ENCODE data around the gene STRBP.
"Not testable (repeated sequence)": the region's sequence is repeated elsewhere in the genome, so short reads cannot be mapped to it uniquely, and the experiment has no call there.

STRBP gene

DNA sequence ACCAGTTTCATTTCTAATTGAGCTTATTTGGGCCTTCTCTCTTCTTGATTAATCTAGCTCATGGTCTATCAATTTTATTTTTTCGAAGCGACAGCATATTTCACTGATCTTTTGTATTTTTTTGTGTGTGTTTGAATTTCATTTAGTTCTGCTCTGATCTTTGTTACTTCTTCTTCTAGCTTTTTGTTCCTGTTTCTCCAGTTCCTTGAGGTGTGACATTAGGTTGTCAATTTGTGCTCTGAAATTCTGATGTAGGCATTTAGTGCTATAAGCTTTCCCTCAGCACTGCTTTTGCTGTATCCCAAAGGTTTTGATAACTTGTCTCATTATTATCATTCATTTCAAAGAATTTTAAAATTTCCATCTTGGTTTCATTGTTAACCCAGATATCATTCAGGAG is 67.3 kb downstream of the STRBP start:
- TF ChIP-seq, protein P1, sequence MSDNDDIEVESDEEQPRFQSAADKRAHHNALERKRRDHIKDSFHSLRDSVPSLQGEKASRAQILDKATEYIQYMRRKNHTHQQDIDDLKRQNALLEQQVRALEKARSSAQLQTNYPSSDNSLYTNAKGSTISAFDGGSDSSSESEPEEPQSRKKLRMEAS (IDR thresholded peaks at IDR 0.05; ENCODE audit: low read depth, low read length): no peak
- TF ChIP-seq, protein P2, sequence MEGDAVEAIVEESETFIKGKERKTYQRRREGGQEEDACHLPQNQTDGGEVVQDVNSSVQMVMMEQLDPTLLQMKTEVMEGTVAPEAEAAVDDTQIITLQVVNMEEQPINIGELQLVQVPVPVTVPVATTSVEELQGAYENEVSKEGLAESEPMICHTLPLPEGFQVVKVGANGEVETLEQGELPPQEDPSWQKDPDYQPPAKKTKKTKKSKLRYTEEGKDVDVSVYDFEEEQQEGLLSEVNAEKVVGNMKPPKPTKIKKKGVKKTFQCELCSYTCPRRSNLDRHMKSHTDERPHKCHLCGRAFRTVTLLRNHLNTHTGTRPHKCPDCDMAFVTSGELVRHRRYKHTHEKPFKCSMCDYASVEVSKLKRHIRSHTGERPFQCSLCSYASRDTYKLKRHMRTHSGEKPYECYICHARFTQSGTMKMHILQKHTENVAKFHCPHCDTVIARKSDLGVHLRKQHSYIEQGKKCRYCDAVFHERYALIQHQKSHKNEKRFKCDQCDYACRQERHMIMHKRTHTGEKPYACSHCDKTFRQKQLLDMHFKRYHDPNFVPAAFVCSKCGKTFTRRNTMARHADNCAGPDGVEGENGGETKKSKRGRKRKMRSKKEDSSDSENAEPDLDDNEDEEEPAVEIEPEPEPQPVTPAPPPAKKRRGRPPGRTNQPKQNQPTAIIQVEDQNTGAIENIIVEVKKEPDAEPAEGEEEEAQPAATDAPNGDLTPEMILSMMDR (IDR thresholded peaks at IDR 0.05; ENCODE audit: low read depth, low read length): no peak
- TF ChIP-seq POLR2A (IDR thresholded peaks at IDR 0.05; ENCODE audit: extremely low read depth, insufficient read length) (no peak), MYC (IDR thresholded peaks at IDR 0.05; ENCODE audit: low read depth, low read length) (no peak)
- no peak for DNase-seq (ENCODE audit: low read depth)
- no peak overlapping the region for H3K4me3 ChIP-seq (ENCODE audit: low read depth, low read length)

DNA sequence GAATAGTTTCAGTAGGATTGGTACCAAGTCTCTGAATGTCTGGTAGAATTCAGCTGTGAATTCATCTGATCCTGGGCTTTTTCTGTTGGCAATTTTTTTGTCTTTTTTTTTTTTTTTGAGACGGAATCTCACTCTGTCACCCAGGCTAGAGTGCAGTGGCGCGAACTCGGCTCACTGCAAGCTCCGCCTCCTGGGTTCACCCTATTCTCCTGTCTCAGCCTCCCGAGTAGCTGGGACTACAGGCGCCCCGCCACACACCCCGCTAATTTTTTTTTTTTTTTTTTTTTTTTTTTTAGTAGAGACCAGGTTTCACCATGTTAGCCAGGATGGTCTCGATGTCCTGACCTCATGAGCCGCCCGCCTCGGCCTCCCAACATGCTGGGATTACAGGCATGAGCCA is 67.9 kb downstream of the STRBP start:
- DNase-seq (ENCODE audit: low read depth); H3K4me3 ChIP-seq (ENCODE audit: low read depth, low read length): not testable (repeated sequence)

DNA sequence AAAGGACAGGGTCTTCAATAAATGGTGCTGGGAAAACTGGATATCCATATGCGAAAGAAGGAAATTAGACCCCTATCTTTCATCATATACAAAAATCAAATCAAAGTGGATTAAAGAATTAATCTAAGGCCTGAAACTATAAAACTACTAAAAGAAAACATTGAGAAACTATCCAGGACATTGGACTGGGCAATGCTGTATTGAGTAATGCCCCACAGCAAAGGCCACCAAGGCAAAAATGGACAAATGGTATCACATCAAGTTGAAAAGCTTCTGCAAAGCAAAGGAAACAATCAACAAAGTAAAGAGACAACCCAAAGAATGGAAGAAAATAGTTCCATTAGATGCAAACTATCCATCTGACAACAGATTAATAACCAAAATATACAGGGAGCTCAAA is 72.3 kb downstream of the STRBP start:
- TF ChIP-seq, protein P2 (IDR thresholded peaks at IDR 0.05; ENCODE audit: low read depth, low read length): no peak
- TF ChIP-seq, protein P1 (IDR thresholded peaks at IDR 0.05; ENCODE audit: low read depth, low read length): no peak
- no peak for TF ChIP-seq MYC (IDR thresholded peaks at IDR 0.05; ENCODE audit: low read depth, low read length)
- DNase-seq (ENCODE audit: low read depth): no peak
- no peak overlapping the region for H3K4me3 ChIP-seq (ENCODE audit: low read depth, low read length)

DNA sequence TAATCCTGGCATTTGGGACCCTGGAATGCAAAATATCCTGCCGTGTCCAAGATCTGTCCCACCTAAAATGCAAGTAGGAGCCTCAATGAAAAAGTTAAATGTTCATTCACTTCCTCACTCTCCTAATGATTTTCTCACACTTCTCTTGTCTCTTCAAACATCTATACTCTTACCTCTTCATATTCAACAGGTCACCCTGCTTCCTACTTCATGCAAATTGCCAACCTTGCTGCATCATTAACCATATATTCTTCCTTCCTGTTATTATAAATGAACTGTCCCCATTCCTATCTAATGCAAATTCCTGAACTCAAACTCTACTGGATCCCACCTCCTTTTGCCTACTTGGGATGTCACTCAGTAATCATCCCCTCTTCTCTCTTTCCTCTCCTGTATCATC is 74.4 kb downstream of the STRBP start:
- TF ChIP-seq, protein P1 (IDR thresholded peaks at IDR 0.05; ENCODE audit: low read depth, low read length): no peak
- no peak for TF ChIP-seq MYC (IDR thresholded peaks at IDR 0.05; ENCODE audit: low read depth, low read length)
- TF ChIP-seq POLR2A (IDR thresholded peaks at IDR 0.05; ENCODE audit: extremely low read depth, insufficient read length): no peak
- TF ChIP-seq, protein P2 (IDR thresholded peaks at IDR 0.05; ENCODE audit: low read depth, low read length): no peak
- no peak for DNase-seq (ENCODE audit: low read depth)
- H3K4me3 ChIP-seq (ENCODE audit: low read depth, low read length): no peak overlapping the region

DNA sequence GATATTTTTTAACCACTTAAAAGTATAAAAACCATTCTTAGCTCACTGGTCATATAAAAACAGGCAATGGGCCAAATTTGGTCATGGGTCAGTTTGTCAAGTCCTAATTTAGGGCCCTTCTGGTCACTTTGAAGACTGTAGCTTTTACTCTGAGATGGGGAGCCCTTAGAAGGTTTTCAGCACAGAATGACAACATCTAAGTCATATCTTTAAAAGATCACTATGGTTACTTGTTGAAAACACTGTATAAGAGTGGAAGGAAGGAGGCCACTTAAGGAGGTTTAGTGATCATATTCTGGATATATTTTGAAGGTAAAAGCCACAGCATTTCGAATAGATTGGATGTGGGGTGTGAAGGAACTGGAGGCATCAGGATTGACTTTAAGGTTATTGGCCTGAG is 76.7 kb downstream of the STRBP start:
- TF ChIP-seq MYC (IDR thresholded peaks at IDR 0.05; ENCODE audit: low read depth, low read length) (no peak), POLR2A (IDR thresholded peaks at IDR 0.05; ENCODE audit: extremely low read depth, insufficient read length) (no peak)
- TF ChIP-seq, protein P2 (IDR thresholded peaks at IDR 0.05; ENCODE audit: low read depth, low read length): no peak
- TF ChIP-seq, protein P1 (IDR thresholded peaks at IDR 0.05; ENCODE audit: low read depth, low read length): no peak
- no peak for DNase-seq (ENCODE audit: low read depth)

DNA sequence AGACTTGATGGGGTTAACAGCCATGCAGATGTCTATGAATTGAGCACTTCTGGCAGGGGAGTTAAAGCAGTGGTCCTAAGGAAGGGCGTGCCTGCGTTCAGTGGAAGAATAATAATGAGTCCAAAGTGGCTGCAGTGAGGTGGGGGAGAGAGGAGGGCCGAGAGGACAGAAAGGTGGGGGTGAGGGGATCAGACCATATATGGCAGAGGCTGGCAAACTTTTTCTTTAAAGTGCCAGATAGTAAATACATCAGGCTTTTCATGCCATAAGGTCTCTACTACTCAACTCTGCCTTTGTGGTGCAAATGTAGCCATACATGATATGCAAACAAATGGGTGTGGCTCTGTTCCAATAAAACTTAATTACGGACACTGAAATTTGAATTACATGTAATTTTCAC is 77.1 kb downstream of the STRBP start:
- no peak overlapping the region for H3K4me3 ChIP-seq (ENCODE audit: low read depth, low read length)
- TF ChIP-seq, protein P2 (IDR thresholded peaks at IDR 0.05; ENCODE audit: low read depth, low read length): no peak
- TF ChIP-seq POLR2A (IDR thresholded peaks at IDR 0.05; ENCODE audit: extremely low read depth, insufficient read length): no peak
- TF ChIP-seq MYC (IDR thresholded peaks at IDR 0.05; ENCODE audit: low read depth, low read length): no peak
- TF ChIP-seq, protein P1 (IDR thresholded peaks at IDR 0.05; ENCODE audit: low read depth, low read length): no peak
- no peak for DNase-seq (ENCODE audit: low read depth)

More for the DNA sequence above, 76.7 kb downstream of the STRBP start:
- H3K4me3 ChIP-seq (ENCODE audit: low read depth, low read length): no peak overlapping the region
